ENCODE results near the gene SLC16A4.

- TF ChIP-seq CTCF (IDR thresholded peaks at IDR 0.05): no peak
- TF ChIP-seq POLR2AphosphoS5 (IDR thresholded peaks at IDR 0.05; ENCODE audit: insufficient read depth in 1 of 2, low read depth in 1 of 2): no peak
Measured at GRCh38 chr1:110393286-110393685, 2.5 kb upstream of the SLC16A4 start.

All from vagina (tissue), 2 donors.